GM18499 (cell line): Measurements from ENCODE around the gene POGLUT2.

Experiments
- ATAC-seq: cut with Tn5 transposase; IDR thresholded peaks from one replicate; pipeline ENCODE4 v1.9.1; 2021; ENCODE audit warnings: moderate number of reproducible peaks; ENCODE audit not compliant: insufficient read depth, unreplicated experiment

Gene POGLUT2

GRCh38 chr13:102771298-102772041 is 27.3 kb downstream of the POGLUT2 start:
- no peak for ATAC-seq

DNA sequence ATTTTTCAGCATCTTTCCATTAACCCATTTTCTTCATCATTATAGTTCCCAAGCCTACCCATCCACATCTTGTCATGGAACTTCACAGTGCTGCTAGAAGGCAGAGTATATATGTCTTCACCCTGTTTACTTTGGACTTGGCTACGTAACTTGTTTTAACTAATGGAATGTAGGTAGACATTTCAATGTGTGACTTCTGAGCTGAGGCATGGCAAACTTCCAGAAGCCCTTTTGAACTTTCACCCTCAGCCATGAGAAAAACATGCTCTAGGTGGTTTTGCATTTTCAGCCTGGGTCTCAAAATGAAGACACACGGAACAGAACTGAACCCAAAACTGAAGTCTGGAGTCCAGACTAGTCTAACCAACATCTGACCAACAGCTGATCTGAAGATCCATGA is 28.3 kb downstream of the POGLUT2 start:
- no peak for ATAC-seq

DNA sequence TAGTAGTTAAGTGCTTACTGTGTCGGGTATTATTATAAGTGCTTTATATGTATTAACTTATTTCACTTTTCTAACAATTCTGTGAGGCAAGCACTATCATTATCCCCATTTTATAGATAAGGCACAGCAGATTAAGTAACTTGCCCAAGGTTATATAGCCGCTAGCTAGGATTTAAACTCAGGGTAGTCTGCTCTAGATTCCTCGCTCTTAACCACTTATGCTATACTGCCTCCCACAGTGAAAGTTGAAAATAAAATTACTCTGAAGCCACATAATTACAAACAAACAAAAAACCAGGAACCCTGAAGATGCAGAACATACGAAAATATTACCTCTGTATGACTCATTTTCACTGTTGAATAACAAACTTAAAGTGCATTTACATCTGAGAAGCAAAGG is 29.1 kb downstream of the POGLUT2 start:
- ATAC-seq: no peak

DNA sequence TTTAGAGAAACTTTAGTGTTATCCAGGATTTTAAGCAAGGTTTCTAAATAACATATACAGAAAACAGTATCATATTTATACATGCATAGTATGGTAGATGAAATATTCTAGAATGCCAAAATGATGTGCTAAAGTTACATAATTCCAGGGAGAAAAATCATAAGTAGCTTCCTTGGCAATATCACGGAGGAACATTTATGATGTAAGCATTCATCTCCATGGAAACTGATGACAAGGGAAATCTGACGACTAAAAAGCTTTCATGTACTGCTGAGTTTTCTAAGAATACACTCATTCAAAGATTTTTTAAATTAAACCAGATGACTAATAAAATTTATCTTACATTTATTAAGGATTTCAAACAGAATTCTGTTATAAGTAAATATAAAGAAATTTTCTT is 29.9 kb downstream of the POGLUT2 start:
- no peak for ATAC-seq

GRCh38 chr13:102763741-102764140 is 35.0 kb downstream of the POGLUT2 start:
- no peak for ATAC-seq

- ATAC-seq: no peak
Measured at GRCh38 chr13:102761071-102761470, 37.7 kb downstream of the POGLUT2 start.

DNA sequence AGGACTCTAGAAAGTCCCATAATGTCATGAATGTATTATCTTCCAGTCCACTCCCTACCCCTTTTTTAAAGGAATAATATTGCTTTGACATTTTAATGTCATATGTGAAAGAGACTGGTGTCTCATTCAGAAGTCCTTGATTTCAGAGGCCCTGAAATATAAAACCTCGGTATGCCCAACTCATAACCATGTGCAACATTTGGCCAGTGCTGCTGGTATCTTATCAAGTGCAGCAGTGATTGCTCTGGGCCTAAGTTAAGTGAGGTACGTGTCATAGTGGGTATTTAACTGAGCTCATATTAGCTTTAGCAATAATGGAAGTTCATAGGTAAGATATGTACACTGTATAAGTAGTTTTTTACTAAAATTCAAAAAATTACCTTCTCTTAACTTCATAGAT is 39.9 kb downstream of the POGLUT2 start:
- no peak for ATAC-seq

DNA sequence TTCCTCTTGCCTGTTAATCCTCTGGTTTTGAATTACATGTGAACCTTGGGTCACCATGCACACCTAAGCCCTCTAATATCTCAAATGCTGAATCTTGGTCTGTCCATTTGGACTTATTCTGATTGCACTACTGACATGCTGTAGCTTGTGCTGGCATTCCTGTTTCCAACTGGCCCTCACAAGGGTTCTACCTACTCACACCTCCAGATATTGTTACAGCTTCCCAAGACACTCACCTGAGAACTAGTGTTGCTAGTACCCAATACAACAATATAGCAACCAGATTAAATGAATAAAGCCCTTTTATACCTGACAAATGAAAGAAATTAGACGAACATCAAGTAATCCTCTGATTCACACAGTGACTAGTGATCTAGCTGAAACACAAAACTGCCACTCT is 41.8 kb downstream of the POGLUT2 start:
- no peak for ATAC-seq

DNA sequence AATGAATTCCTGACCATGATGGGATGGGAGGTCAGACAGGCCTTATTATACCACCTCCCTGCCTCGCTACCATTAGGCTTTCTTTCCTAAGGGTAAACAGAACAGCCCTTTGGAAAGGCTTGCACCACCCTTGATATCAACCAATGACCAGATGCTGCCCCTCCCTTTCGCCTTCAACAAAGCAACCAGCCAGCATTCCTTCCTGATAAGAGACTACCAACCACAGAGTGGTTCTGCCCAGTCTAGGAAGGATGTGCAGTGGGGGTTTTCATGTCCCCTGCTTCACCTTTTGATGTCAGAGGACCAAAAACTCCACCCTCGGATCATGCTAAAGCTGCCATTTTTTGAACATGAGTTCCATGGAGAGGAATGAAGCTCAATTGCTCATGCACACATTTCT is 46.9 kb downstream of the POGLUT2 start:
- ATAC-seq: no peak

DNA sequence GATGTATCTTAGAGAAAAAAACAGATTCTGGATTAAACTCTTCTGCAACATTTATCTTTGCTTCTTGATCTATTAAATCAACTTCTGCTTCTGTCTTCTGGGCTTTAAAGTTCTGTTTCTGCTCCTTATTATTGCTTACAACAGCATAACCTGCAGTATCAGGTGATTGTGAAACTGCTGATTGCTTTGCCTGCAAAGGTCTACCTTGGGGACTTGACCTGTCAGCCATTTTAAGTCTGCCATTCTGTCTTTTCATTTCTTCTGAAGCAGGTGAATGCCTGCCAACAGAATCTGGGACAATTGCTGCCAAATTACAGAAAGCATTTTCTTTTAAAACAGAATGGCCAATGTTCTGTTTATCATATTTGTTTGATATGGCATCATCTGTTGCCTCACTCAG is 56.3 kb downstream of the POGLUT2 start:
- no peak for ATAC-seq

DNA sequence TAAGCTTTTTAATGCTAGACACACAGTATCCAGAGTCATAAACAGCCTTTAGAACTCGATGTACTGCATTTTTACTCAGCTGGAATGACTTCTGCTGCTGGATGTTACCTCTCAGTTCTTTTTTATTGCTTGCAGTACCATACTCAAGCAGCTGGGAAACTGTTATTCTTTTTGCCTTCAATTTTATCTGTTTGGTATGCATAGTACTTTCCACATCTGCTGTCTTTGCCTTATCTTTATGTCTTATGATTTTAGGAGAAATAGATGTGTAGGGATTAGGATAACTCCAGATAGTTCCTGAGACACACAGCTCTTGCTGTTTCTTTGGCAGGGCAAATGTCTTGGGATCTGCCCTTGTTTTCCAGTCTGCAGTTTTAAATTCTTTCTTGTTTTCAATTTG is 56.7 kb downstream of the POGLUT2 start:
- no peak for ATAC-seq
